Brain microvascular endothelial cell (primary cell): ENCODE results near the gene LDB2.
A peak's percentile ranks its signal among the peaks of the same experiment; 100 is the strongest.

Experiments used
- DNase-seq: peaks from one replicate; pipeline ENCODE4 v3.0.0-alpha.2; 2020
- H3K27ac ChIP-seq: fragments of 250-450 bp; sonication (Bioruptor Pico); 2 replicates; pipeline ENCODE4 v1.5.1; 2020; ENCODE audit warnings: mild to moderate bottlenecking, moderate library complexity
- H3K27me3 ChIP-seq: fragments of 250-450 bp; sonication (Bioruptor Pico); replicated peaks from 2 replicates; pipeline ENCODE4 v1.5.1; 2020; ENCODE audit warnings: mild to moderate bottlenecking
- H3K36me3 ChIP-seq: fragments of 250-450 bp; sonication (Bioruptor Pico); replicated peaks from 2 replicates; pipeline ENCODE4 v1.5.1; 2020; ENCODE audit warnings: mild to moderate bottlenecking
- H3K4me3 ChIP-seq: 2 replicates; pipeline ENCODE4 v1.5.1; 2011; ENCODE audit warnings: low read depth, mild to moderate bottlenecking, control low read depth, low read length, moderate library complexity
- in situ Hi-C: cut with HindIII; loops from 2 replicates; pipeline ENCODE4 v1.10.0; 2017; ENCODE audit warnings: low sequenced_read_pairs, low pct_ligation_motif_present
- TF ChIP-seq, protein P1 (sequence below): IDR thresholded peaks from 2 replicates; pipeline ENCODE4 v1.5.1; 2011; ENCODE audit warnings: low read depth, mild to moderate bottlenecking, moderate library complexity, low read length, control low read depth, inconsistent platforms; ENCODE audit errors: missing control alignments

The LDB2 gene

DNA sequence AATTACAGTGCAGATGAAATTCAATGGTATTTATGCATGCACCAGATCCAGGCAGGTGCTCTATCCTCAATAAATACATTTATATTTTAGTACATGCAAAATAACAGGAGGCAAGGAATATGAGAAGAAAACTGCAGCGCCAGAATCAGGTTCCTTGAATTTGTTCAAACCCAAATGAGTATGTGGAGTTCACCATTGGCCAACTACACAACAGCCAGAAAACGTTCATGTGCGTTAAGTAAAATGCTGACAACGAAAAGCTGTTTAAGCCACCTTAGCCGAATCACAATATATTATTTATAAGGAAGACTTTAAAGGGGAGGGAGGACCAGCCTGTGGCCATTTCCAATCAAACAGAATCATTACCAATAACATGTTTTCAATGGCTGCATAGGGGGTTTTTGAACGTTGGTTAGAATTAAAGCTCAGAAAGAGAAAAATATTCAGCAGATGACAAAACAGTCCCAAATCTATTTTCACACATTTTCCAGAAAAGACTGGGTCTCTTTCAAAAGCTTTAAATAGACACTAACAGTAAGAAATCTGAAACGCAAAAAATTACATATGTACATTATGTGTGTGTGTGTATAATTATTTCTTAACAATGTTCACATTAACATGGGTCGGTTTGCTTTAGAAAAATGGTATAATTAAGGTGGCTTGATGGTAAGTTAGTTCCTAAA is 171.9 kb downstream of the LDB2 start:
- in situ Hi-C loops: no loop called here
- Histone ChIP-seq H3K4me3 (no peak overlapping the region), H3K36me3 (no peaks in the 10 kb centered on the region), H3K27me3 (no peaks in the 10 kb centered on the region), H3K27ac (no peak overlapping the region)
- TF ChIP-seq, protein P1, sequence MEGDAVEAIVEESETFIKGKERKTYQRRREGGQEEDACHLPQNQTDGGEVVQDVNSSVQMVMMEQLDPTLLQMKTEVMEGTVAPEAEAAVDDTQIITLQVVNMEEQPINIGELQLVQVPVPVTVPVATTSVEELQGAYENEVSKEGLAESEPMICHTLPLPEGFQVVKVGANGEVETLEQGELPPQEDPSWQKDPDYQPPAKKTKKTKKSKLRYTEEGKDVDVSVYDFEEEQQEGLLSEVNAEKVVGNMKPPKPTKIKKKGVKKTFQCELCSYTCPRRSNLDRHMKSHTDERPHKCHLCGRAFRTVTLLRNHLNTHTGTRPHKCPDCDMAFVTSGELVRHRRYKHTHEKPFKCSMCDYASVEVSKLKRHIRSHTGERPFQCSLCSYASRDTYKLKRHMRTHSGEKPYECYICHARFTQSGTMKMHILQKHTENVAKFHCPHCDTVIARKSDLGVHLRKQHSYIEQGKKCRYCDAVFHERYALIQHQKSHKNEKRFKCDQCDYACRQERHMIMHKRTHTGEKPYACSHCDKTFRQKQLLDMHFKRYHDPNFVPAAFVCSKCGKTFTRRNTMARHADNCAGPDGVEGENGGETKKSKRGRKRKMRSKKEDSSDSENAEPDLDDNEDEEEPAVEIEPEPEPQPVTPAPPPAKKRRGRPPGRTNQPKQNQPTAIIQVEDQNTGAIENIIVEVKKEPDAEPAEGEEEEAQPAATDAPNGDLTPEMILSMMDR: no peak
- DNase-seq: no peak

DNA sequence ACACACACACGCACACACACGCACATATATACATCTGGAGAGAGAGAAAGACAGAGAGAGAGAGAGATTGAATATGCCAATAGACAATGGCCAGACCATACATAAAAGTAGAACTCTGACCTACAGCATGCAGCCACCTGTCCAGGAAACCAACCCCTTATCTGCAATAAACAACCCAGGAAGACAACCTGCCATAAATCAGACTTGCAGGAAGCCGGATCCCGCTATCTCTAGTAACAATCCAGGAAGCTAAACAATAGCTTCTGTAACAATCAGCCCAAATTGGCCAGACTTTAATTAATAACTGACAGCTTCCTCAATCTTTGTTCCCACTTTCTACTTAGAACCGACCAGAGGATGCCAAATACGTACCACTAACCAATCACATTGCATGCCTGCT is 173.2 kb downstream of the LDB2 start:
- TF ChIP-seq, protein P1: no peak
- Histone ChIP-seq H3K36me3 (no peaks in the 10 kb centered on the region), H3K27ac (no peak overlapping the region), H3K4me3 (no peak overlapping the region), H3K27me3 (no peaks in the 10 kb centered on the region)
- in situ Hi-C loops: no loop called here
- no peak for DNase-seq

DNA sequence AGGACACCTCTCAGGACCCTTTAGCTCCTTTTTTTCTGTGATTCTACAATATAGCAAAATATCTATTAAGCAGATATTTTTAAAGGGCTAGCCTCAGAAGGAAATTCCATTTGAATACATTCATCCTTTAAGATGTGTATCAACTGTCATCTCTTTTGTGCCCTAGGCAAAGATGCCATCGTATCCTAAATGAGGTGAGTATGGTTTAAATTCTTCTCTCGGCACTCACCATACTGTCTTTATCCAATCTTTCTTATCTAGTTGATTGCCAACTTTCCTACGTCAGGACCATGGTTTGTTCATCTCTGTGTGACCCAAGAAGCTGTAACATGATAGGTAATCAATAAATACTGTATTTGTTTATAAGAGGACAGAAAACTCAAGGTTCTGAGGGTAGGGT is 176.0 kb downstream of the LDB2 start:
- in situ Hi-C loops: no loop called here
- no peak for DNase-seq
- Histone ChIP-seq H3K27me3 (no peaks in the 10 kb centered on the region), H3K27ac (no peak overlapping the region), H3K36me3 (no peaks in the 10 kb centered on the region), H3K4me3 (no peak overlapping the region)
- TF ChIP-seq, protein P1: no peak

DNA sequence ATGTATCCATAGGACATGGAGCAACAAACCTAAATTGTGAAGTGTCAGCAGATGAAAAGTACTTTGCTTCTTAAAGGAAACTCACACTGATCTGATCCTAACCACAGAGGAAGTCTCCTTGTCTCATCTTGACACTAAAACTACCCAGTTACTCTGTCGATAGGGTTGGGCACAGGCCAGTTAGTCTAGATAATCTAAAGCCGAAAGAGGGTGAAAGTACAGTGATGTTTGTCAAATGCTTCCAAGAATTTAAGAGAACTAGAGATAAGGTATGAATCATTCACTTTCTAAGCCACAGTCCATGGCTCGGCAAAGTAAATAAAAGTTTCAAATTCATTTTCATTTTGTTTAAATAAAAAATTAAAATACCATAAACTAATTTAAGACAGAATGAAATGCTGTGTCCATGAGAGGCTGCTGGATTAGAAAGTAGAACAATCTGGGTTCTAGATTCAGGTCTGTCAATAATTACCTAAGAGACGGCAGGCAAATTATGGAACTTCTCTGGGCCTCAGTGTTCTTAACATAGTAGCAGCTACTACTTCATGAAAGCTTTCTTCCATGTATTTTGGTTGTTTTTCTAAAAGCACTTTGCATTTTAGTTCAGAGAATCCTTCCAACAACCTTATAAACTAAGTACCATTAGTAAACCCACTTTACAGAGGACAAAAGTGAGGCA is 176.7 kb downstream of the LDB2 start:
- no peak overlapping the region for H3K4me3 ChIP-seq
- peak; percentile 91 for DNase-seq
- H3K36me3 ChIP-seq: no peaks in the 10 kb centered on the region
- in situ Hi-C loops: no loop called here
- H3K27ac ChIP-seq: peak overlapping the region; percentile 61
- H3K27me3 ChIP-seq: no peaks in the 10 kb centered on the region
- TF ChIP-seq, protein P1: no peak

DNA sequence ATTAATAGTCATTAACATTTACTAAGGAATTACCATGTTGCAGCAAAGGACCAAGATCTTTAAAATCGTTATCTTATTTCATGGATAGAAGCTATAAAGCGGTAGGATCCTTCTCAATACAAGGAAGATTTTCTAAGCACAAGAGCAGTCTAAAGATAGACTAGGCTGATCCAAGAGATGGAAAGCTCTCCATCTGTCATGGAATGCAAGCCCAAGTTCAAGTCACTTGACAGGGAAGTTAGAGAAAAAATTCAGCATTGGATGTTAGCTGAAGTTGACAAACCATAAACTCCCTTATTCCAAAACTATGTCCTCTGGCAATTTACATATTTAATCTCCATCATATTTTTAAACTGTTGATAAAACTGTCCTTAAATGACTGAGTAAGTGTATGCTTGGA is 177.7 kb downstream of the LDB2 start:
- in situ Hi-C loops: no loop called here
- no peak overlapping the region for H3K4me3 ChIP-seq
- TF ChIP-seq, protein P1: no peak
- DNase-seq: no peak
- H3K36me3 ChIP-seq: no peaks in the 10 kb centered on the region
- no peaks in the 10 kb centered on the region for H3K27me3 ChIP-seq
- peak overlapping the region; percentile 49 for H3K27ac ChIP-seq
